Right forelimb (tissue), 1 donor: Measurements from ENCODE around the gene KIAA0232.
A peak's percentile ranks its signal among the peaks of the same experiment; 100 is the strongest.
"Not testable (repeated sequence)": the region's sequence is repeated elsewhere in the genome, so short reads cannot be mapped to it uniquely, and the experiment has no call there.

ENCODE experiments used
- DNase-seq: peaks from one replicate; pipeline ENCODE4 v3.0.0-alpha.2; 2018

Gene KIAA0232

DNA sequence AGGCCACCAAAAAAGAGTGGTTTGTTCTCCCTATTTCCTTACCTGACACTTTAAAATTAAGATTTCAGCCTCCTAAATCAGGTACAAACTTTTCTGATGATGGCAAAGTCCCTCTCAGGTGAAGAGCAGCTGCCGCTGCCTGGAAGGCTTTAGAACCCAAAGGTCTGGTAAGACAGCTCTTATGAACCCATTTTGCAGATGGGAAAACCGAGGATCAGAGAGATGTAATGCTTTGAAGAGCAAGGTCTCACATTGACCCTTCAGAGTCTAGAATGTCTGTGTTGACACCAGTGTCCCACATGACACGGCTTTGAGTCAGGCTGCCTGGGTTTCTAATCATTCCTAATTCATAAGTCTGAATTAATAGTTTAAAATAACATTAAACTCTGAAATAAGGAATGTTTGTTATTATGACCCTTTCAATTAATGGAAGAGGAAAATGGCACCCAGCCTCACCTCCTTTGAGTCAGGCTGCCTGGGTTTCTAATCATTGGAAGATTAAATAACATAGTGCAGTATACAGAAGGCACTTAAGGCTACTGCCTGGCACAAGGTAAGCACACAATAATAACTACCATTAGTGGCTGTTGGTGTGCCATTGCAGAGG lies 27.9 kb upstream of the KIAA0232 start:
- peak; percentile 18 for DNase-seq

GRCh38 chr4:6755088-6755753 lies 27.3 kb upstream of the KIAA0232 start:
- peak; percentile 9 for DNase-seq

GRCh38 chr4:6756345-6756744 lies 26.2 kb upstream of the KIAA0232 start:
- not testable (repeated sequence) for DNase-seq

DNA sequence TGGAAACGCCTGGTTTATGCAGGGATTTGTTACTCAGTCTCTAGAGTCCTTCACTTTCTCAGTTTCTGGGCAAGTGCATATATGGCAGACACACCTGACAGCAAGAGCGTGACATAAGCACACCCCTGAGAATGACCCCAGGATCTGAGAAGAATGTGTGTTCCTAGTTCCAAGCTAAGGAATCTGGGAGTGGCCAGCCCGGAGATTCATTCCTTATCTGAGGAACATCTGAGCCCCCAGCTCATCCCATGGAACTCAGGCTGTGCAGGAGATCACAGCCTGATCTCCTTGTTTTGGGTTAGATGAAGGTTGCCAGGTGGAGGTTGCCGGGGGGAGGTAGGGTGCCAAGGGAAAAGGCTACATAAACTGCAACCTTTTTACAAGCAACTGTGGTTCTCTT lies 23.8 kb upstream of the KIAA0232 start:
- DNase-seq: peak; percentile 23

DNA sequence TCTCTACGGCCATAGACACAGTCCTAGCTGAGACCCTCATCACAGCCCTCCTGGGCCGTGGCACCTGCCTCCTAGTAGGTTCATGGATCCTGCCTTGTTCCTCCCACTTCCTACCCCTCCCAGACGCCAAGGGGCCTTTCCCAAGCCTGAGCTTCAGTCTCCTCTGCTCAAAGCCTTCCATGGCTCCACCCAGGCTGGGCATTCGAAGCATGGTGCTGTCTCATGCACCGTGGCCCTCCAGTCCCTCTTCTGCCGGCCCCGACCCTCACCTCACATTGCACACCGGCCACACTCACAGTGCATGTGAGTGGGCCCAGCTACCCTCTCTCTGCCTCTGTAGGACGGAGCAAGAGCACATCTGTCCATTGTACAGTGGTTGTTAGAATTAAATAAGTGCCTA lies 21.7 kb upstream of the KIAA0232 start:
- peak; percentile 3 for DNase-seq

DNA sequence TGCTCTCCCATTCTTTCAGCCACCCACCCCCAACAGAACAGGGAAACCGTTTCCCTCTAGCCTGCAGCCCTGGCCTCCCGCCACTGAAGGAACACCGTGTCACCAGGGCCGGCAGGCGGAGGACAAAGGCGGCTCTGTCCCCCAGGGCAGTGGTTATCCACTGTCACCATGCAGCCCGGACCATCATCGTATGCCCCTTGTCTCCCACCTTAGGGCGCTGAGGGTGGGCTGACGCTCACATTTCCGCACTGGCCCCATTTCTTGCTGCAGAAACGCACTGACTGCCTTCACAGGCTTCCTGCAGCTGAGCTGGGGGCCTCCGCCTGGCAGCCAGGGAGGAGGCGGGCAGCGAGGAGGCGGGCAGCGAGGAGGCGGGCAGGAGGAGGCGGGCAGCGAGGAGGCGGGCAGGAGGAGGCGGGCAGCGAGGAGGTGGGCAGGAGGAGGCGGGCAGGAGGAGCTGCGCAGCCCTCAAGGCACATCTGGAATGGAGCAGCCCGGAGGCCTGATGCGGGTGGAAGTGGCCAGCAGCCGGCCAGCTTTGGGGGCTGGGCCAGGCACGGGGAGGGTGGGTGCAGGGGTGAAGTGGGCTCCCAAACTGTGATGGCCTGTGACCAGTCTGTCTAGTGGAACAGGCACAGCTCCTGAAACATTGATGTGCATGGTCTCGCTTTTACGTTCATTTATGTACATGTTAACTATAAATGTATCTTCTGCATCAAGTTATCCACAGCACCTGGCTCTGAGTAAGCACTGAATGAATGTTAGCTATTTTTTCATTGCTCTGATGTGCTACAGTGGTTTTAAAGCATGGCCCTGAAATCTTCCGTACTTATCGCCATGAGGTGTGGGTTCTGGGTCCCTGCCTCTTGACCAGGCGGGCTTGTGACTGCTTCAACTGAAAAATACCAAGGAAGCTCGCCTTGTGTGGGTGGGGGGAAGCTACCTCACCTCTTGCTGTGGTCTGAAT lies 20.6 kb upstream of the KIAA0232 start:
- no peak for DNase-seq

GRCh38 chr4:6763330-6763851 lies 19.1 kb upstream of the KIAA0232 start:
- DNase-seq: no peak

DNA sequence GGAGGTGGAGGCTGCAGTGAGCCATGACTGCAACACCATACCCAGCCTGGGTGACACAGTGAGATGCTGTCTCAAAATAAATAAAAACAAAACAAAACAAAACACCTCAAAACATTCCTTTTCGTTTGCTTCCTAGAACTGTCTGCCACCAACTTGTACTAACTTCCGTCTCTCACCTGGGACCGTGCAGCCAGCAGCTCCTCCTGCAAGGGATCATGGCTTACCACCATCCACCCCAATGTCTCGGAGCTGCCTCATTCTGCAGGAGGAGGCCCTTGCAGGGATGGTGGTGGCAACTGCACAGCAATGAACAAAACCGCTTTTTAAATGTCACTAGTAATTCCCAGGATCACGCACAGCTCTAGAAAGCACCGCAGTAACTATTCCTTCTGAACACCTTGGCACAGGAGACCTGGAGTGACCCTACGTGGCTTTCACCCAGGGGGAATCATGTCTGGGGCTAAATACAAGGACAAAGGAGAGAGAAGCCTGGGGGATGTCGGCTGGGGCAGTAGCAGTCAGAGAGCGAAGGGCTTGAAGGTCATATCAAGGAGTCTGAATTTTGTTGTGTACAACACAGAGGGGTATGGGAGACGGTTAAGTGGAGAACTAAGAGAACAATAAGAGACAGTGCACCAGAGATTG lies 17.4 kb upstream of the KIAA0232 start:
- DNase-seq: no peak

DNA sequence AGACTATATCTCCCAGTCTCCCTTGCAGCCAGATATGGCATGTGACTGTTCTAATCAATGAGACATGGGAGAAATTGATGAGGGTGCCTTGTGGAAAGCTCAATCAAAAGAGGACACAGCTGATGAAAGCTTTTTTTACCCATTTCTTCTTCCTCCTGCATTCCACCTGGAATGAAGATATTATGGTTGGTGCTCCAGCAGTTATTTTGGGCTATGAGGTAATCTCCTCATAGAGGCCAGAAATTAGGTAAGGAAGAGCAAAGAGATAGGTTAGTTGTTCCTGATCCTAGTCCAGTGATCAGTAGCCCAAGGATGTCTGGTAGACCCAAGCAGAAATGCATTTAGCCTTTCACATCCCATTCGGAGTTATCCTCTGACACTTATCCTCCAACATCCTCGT lies 16.8 kb upstream of the KIAA0232 start:
- DNase-seq: no peak

DNA sequence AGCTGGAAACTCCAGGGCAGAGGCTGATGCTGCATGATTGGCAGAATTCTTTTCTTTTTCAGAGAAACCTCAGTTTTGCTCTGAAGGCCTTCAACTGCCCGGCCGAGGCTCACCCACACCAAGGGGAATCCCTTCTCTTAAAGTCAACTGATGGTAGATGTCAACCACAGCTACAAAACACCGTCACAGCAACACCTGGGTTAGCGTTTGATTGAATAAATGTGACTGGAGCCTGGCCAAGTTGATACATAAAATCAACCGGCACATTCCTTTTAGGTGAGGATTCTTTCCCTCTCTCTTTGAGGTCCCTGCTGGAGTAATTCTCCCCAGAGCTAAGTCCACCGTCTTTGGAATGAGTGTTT lies 15.2 kb upstream of the KIAA0232 start:
- no peak for DNase-seq

DNA sequence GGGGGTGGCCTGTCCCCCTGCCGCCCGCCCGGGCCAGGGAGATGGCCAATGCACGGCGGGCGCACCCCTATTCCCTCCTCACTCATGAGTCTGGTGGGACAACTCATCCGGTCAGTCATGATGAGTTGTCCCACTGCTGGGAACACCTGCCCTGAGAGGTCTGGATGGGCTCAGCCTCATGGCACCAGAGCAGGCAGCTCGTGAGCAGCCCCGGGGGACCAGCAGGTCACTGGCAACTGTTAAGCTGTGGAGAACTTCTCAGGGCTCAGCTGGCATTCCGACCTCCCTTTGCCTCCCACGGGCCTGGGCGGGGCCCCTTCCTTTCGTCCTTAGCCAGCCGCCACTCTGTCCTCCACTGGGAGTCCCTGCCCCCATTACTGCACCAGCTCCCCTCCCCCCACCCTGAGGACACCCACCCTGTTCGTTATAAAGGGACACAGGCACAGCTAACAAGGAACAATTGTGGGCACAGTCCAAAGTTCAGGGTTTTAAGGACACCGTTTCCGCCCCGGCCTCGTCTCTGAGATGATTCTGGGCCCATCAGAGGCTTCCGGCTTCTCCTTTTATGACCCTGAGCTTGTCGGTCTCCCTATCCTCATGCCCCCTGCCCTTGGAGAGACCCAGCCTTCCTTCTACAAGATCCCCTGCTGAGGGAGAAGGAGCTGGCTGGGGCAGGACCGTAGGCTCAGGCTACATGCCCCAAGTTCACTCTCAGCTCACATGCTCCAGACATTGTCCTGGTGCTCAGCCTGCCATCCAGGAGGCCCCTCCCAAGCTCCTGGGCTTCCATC lies 14.6 kb upstream of the KIAA0232 start:
- no peak for DNase-seq

DNA sequence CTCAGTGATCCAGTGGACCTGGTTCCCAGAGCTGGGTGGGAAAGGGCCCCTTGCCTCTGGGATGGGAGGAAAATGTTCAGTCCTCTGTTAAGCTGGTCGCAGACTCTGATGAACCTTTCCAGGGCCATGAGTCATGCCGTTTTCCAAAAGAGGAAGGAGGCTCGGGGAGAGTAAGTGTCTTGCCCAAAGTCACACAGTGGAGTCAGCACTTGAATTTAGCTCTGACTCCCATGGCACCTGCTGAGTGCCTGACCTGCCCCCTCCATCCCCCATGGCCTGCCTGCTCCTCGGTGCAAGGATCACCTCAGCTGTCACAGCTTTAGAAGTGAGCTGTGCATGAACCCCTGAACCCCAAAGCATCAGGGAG lies 14.0 kb upstream of the KIAA0232 start:
- DNase-seq: no peak

DNA sequence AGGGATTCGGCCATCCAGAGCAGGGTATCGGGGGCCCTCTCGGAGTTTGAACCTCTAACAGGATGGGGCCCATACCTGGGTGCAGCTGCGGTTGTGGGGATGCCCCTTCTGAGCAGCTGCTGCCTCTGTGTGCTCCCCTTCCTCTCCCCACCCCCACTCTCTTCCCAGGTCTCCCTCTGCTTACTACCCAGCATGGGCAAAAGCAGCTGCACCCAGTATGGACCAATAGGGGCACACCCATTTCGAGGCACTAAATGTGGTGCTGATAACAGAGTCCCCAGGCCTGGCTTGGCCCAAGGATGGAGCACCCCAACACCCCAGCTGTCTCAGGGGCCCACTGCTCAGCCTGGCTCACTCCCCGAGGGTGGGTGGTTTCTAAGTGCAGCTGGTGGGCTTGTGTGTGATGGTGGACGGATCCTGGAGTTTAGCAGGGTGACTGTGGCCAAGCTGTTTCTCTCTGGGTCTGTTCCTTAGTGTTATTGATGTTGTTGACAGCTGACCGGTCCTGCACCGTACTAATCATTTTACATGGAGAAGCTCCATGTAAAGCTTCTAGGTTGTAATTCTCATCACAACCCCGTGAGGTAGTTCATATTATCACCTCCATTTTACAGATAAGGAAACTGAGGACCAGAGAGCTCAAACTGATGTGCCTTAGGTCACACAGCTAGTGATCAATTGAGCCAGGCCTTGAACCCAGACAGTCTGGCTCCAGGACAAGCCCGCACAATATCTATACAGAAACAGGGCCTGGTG lies 13.1 kb upstream of the KIAA0232 start:
- DNase-seq: no peak

GRCh38 chr4:6769989-6770420 lies 12.5 kb upstream of the KIAA0232 start:
- DNase-seq: no peak

DNA sequence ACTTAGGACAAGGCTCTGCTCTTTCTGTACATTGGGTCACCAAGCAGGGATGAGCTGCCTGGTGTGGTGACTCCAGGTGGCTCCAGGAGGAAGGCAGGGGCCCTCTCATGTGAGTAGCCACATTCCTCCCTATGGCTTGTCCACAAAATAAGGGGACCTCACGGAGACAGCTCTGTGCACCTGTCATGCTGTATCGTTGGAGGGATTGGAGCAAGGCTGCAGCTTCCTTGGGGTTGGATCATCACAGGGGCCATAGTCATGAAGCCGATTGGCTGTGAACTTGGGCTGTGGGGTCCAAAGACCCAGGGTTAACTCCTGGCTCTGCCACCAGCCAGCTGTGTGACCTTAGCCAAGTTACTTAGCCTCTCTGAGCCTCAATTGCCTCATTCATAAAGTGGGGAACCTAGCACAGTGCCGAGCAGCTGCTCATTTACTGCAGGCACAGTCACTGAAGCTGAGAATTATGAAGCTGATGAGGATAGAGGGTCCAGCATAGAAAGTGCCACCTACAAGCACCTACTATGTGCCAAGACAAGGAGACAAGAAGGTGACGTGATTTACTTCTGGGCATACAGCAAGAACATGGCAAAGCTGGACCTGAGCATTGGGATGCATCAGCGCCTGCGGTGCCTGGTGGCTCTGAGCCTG lies 11.8 kb upstream of the KIAA0232 start:
- no peak for DNase-seq

DNA sequence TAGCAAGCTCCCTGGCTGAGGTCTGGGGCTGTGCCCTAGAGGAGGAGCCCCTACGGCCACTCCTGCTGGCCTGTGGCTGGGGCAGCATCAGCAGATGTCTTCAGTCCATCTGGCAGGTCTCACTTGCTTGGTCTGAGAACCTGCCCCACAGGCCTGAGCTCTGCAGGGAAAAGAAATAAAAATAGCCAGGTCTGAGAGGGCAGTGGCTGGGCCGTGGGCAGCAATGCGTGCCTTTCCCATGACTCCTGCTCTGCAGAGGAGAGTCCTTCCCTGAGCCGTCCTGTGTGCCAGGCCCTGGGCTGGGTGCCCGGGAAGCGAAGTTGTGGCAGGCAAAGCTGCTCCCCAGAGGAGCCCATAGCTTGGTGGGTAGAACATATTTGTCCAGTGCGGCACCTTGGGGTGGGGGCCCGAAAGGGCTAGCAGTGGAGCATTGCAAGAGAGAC lies 11.3 kb upstream of the KIAA0232 start:
- no peak for DNase-seq

GRCh38 chr4:6772223-6772928 lies 10.2 kb upstream of the KIAA0232 start:
- no peak for DNase-seq

- no peak for DNase-seq
Measured at GRCh38 chr4:6773106-6773505, 9.4 kb upstream of the KIAA0232 start.

DNA sequence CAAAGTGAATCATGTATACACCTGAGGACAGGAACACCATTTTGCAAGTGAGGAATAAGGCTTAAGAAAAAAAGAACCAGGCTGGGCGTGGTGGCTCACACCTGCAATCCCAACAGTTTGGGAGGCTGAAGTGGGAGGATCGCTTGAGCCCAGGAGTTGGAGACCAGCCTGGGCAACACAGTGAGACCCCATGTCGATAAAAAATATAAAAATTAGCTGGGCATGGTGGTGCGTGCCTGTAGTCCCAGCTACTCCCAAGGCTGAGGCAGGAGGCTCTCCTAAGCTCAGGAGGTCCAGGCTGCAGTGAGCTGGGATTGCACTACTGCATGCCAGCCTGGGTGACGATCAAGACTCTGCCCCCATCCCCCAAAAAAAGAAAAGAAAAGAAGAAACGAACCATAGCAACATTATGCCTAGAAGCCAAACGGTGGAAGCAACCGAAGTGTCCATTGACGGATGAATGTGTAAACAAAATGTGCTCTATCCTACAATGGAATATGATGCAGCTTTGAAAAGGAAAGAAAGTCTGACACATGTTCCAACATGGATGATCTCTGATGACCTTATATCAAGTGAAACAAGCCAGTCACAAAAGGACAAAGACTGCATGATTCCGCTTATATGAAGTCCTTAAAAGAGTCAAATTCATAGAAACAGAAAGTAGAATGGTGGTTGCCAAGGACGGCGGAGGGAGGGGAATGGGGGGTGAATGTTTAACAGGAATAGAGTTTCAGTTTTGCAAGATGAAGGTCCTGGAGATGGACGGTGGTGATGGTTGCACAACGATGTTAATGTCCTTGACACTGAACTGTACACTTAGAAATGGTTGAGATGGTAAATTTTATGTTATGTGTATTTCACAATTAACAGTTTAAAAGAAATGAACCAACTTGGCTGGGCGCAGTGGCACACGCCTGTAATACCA lies 8.6 kb upstream of the KIAA0232 start:
- DNase-seq: no peak
